Chondrocyte (in vitro differentiated cells): ENCODE data around the gene KCNE3. TPM values are rescaled to one million over a fixed set of nuclear protein-coding genes. Genes with fewer than 3 reads are reported as not detected.

Experiments
- DNase-seq: peaks from one replicate; pipeline ENCODE4 v3.0.0; 2021; ENCODE audit warnings: mixed read lengths, low spot score
- H3K27ac Mint-ChIP-seq: one replicate; pipeline ENCODE4 v1.8.0; 2021; ENCODE audit warnings: mild to moderate bottlenecking, moderate library complexity, mixed read lengths; ENCODE audit not compliant: unreplicated experiment
- H3K27me3 Mint-ChIP-seq: 2 replicates; pipeline ENCODE4 v1.8.0; 2021; ENCODE audit warnings: low read depth, mixed read lengths
- H3K36me3 Mint-ChIP-seq: 2 replicates; pipeline ENCODE4 v1.8.0; 2021; ENCODE audit warnings: low read depth, mixed read lengths
- H3K4me1 Mint-ChIP-seq: 2 replicates; pipeline ENCODE4 v1.8.0; 2021; ENCODE audit warnings: low read depth, mild to moderate bottlenecking, mixed read lengths
- H3K4me3 Mint-ChIP-seq: one replicate; pipeline ENCODE4 v1.8.0; 2021; ENCODE audit warnings: mild to moderate bottlenecking, moderate library complexity, mixed read lengths; ENCODE audit not compliant: unreplicated experiment
- H3K9me3 Mint-ChIP-seq: 2 replicates; pipeline ENCODE4 v1.8.0; 2021; ENCODE audit warnings: low read depth, mixed read lengths
- total RNA-seq: library from RNA; stranded (reverse); gene quantifications from 3 replicates; pipeline ENCODE4 v1.2.1, GENCODE V29; 2021
- TF ChIP-seq, protein P1 (sequence below): fragments of 200-600 bp; sonication (generic); IDR thresholded peaks from 2 replicates; pipeline ENCODE4 v1.5.0; 2021; ENCODE audit warnings: antibody characterized with exemption, mild to moderate bottlenecking, moderate library complexity

Gene KCNE3
- total RNA-seq, 1 donor from 2014 or later = 0.72 TPM

DNA sequence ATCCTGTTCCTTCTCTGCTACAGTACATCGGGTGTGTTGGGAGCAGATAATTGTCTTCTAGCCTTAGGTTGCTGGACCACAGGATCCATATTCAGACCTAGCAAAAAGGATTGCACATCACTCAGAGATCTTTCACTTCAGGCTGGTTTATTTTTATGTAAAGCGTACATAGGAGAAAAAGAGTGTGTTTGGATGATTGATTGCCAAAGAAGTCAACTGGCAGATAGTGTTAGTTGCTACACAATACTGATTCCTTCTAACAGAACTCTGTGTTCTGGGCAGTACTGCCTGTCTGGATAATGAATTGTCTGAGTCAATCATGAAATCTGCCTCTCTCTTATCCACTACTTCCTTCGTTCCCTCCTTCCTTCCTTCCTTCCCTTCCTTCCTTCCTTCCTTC is 38.1 kb downstream of the KCNE3 start:
- H3K4me3 Mint-ChIP-seq = no peak overlapping the region
- no peak overlapping the region for H3K27ac Mint-ChIP-seq
- TF ChIP-seq, protein P1, sequence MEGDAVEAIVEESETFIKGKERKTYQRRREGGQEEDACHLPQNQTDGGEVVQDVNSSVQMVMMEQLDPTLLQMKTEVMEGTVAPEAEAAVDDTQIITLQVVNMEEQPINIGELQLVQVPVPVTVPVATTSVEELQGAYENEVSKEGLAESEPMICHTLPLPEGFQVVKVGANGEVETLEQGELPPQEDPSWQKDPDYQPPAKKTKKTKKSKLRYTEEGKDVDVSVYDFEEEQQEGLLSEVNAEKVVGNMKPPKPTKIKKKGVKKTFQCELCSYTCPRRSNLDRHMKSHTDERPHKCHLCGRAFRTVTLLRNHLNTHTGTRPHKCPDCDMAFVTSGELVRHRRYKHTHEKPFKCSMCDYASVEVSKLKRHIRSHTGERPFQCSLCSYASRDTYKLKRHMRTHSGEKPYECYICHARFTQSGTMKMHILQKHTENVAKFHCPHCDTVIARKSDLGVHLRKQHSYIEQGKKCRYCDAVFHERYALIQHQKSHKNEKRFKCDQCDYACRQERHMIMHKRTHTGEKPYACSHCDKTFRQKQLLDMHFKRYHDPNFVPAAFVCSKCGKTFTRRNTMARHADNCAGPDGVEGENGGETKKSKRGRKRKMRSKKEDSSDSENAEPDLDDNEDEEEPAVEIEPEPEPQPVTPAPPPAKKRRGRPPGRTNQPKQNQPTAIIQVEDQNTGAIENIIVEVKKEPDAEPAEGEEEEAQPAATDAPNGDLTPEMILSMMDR = no peak
- peaks cover 4% of the 10 kb centered on the region for H3K9me3 Mint-ChIP-seq
- no peak for DNase-seq
- no peaks in the 10 kb centered on the region for H3K27me3 Mint-ChIP-seq
- no peaks in the 10 kb centered on the region for H3K36me3 Mint-ChIP-seq
- H3K4me1 Mint-ChIP-seq = no peaks in the 10 kb centered on the region

DNA sequence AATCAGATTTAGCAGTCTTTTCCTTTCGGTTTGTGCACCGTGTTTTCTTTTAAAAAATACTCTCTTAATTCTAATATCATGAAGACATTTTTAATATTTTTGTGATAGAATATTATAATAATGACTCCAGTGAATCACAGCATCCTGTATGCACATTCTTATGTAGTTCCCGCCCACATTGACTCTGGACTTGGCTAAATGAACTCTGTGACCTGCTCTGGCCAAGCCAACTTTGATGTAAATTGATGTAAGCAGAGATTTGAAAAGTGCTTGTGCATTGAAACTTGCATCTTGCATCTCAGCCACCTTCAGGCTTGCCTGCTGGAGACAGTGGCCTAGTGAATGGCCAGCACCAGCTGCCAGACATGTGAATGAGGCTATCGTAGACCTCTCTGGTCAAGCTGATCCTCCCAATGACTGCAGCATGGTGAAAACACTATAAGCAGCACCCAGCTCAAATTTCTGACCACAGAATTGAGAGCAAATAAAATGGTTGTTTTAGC is 39.9 kb downstream of the KCNE3 start:
- no peak for DNase-seq
- Mint-ChIP-seq H3K4me3 (no peak overlapping the region), H3K36me3 (peaks cover 2% of the 10 kb centered on the region), H3K27me3 (no peaks in the 10 kb centered on the region), H3K4me1 (no peaks in the 10 kb centered on the region), H3K9me3 (peaks cover 8% of the 10 kb centered on the region), H3K27ac (no peak overlapping the region)
- TF ChIP-seq, protein P1 = no peak

DNA sequence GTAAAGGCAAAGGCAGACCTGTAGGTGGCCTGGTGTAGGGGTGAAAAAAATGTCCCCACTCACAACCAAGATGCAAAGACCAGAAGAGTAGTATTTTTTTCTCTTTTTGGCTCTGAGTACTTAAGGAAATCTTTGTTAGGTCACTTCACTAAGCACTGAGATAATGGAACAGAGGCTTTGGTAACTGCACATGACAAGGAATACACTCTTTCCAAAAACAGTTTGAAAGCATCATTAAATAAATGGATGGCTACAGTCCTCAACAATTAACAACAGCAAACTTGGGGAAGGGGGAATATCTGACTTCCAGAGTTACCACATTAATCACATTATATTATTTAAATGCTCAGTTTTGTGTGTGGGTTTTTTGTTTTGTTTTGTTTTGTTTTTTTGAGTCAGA is 42.2 kb downstream of the KCNE3 start:
- peaks cover 2% of the 10 kb centered on the region for H3K36me3 Mint-ChIP-seq
- H3K27ac Mint-ChIP-seq = no peak overlapping the region
- no peaks in the 10 kb centered on the region for H3K27me3 Mint-ChIP-seq
- TF ChIP-seq, protein P1 = no peak
- H3K4me1 Mint-ChIP-seq = no peaks in the 10 kb centered on the region
- H3K9me3 Mint-ChIP-seq = peaks cover 11% of the 10 kb centered on the region
- no peak for DNase-seq
- H3K4me3 Mint-ChIP-seq = no peak overlapping the region

DNA sequence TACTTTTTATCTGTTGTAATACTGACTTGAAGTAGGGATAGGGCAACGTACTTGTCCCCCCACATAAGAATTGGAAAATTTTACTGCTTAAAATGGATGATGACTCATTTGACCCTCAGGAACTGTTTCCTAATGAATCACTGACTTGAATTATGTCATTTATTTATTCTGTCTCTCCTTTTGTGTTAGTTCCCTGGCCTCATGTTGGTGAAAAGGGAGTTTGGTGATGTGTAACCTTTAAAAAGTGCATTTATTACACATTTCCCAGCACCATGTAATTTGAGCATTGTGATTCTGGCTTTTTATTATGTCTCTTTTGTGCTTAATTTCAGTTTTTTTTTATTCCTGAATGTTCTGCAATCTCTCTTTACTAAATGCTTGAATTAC is 48.8 kb downstream of the KCNE3 start:
- no peak for DNase-seq
- TF ChIP-seq, protein P1 = no peak
- Mint-ChIP-seq H3K36me3 (peaks cover 2% of the 10 kb centered on the region), H3K27me3 (no peaks in the 10 kb centered on the region), H3K4me3 (no peak overlapping the region), H3K4me1 (peaks cover 29% of the 10 kb centered on the region), H3K9me3 (peaks cover 6% of the 10 kb centered on the region), H3K27ac (peak overlapping the region; percentile 90)

DNA sequence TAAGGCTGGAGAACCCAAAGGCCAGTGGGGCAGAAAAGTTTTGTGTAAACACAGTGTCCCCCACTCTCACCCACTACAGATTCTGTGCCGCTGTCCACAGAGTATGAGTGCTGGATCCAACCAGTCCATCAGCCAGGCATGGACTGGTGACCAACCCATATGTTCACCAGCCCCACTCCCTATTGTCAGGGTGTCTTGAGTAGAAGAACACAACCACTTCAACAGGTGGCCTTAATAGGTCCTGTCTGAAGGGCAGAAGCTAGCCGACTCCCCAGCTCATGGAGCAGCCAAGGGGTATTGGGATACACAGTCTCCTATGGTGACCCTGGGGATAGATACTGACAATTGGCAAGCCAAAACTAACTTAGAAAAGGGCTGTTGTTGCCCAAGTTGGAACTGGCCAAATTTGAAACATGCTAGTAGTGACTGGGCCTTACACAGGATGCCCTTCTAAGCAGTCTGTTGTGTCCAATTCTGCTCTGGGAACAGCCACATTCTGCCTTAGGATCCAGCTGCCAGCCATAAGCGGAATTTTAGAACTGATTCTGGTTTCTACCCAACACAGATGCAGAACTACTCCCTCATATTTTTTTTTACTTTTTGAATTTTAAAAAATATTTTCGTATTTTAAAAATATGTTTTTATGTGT is 49.4 kb downstream of the KCNE3 start:
- Mint-ChIP-seq H3K27me3 (no peaks in the 10 kb centered on the region), H3K27ac (peak overlapping the region; percentile 69), H3K4me1 (peaks cover 29% of the 10 kb centered on the region), H3K36me3 (no peaks in the 10 kb centered on the region), H3K9me3 (peaks cover 3% of the 10 kb centered on the region), H3K4me3 (no peak overlapping the region)
- DNase-seq = no peak
- TF ChIP-seq, protein P1 = no peak
